ENCODE measurements around the gene TSTD1. TPM values are rescaled to one million over a fixed set of nuclear protein-coding genes. Genes with fewer than 3 reads are reported as not detected.

Gene TSTD1
- total RNA-seq, 1 donor = 0.90 TPM

- no peak for DNase-seq (ENCODE audit: low read depth)
- TF ChIP-seq CTCF (IDR thresholded peaks at IDR 0.05; ENCODE audit: insufficient read depth, low read length) = no peak
- no peak overlapping the region for H3K4me3 ChIP-seq (ENCODE audit: low read depth, low read length)
Measured at GRCh38 chr1:161082483-161082882, 43.7 kb upstream of the TSTD1 start.

GRCh38 chr1:161081519-161081918 is 42.8 kb upstream of the TSTD1 start:
- TF ChIP-seq CTCF (IDR thresholded peaks at IDR 0.05; ENCODE audit: insufficient read depth, low read length) = no peak
- no peak for DNase-seq (ENCODE audit: low read depth)
- H3K4me3 ChIP-seq (ENCODE audit: low read depth, low read length) = no peak overlapping the region

GRCh38 chr1:161080441-161081405 is 42.0 kb upstream of the TSTD1 start:
- no peak overlapping the region for H3K4me3 ChIP-seq (ENCODE audit: low read depth, low read length)
- TF ChIP-seq CTCF (IDR thresholded peaks at IDR 0.05; ENCODE audit: insufficient read depth, low read length) = no peak
- peak; percentile 35 for DNase-seq (ENCODE audit: low read depth)

GRCh38 chr1:161079436-161080110 is 40.8 kb upstream of the TSTD1 start:
- no peak for DNase-seq (ENCODE audit: low read depth)
- TF ChIP-seq CTCF (IDR thresholded peaks at IDR 0.05; ENCODE audit: insufficient read depth, low read length) = no peak
- no peak overlapping the region for H3K4me3 ChIP-seq (ENCODE audit: low read depth, low read length)

GRCh38 chr1:161077426-161077825 is 38.7 kb upstream of the TSTD1 start:
- DNase-seq (ENCODE audit: low read depth) = no peak
- no peak overlapping the region for H3K4me3 ChIP-seq (ENCODE audit: low read depth, low read length)
- no peak for TF ChIP-seq CTCF (IDR thresholded peaks at IDR 0.05; ENCODE audit: insufficient read depth, low read length)

GRCh38 chr1:161076410-161076809 is 37.6 kb upstream of the TSTD1 start:
- no peak for TF ChIP-seq CTCF (IDR thresholded peaks at IDR 0.05; ENCODE audit: insufficient read depth, low read length)
- no peak for DNase-seq (ENCODE audit: low read depth)
- no peak overlapping the region for H3K4me3 ChIP-seq (ENCODE audit: low read depth, low read length)
